ENCODE results near the gene GRAMD2B.

GRCh38 chr5:126452477-126452876 is 29.3 kb downstream of the GRAMD2B start:
- TF ChIP-seq CTCF (IDR thresholded peaks at IDR 0.05) (no peak), EP300 (IDR thresholded peaks at IDR 0.05) (no peak), POLR2A (IDR thresholded peaks at IDR 0.05) (no peak)

All from upper lobe of left lung (tissue), 4 donors.